ENCODE results near the gene TEP1.

- TF ChIP-seq, protein P1, sequence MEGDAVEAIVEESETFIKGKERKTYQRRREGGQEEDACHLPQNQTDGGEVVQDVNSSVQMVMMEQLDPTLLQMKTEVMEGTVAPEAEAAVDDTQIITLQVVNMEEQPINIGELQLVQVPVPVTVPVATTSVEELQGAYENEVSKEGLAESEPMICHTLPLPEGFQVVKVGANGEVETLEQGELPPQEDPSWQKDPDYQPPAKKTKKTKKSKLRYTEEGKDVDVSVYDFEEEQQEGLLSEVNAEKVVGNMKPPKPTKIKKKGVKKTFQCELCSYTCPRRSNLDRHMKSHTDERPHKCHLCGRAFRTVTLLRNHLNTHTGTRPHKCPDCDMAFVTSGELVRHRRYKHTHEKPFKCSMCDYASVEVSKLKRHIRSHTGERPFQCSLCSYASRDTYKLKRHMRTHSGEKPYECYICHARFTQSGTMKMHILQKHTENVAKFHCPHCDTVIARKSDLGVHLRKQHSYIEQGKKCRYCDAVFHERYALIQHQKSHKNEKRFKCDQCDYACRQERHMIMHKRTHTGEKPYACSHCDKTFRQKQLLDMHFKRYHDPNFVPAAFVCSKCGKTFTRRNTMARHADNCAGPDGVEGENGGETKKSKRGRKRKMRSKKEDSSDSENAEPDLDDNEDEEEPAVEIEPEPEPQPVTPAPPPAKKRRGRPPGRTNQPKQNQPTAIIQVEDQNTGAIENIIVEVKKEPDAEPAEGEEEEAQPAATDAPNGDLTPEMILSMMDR (IDR thresholded peaks at IDR 0.05): no peak
- no peak for TF ChIP-seq POLR2A (IDR thresholded peaks at IDR 0.05)
Measured at GRCh38 chr14:20427231-20428009, 14.1 kb upstream of the TEP1 start.

Measured in lower leg skin (tissue), 3 donors.